ENCODE results near the gene TFDP1. TPM values are rescaled to one million over a fixed set of nuclear protein-coding genes. Genes with fewer than 3 reads are reported as not detected.
"Not testable (repeated sequence)": the region's sequence is repeated elsewhere in the genome, so short reads cannot be mapped to it uniquely, and the experiment has no call there.

The TFDP1 gene
- polyA plus RNA-seq, 10 donors = 48.5 to 79.1 (median 57.8) TPM

DNA sequence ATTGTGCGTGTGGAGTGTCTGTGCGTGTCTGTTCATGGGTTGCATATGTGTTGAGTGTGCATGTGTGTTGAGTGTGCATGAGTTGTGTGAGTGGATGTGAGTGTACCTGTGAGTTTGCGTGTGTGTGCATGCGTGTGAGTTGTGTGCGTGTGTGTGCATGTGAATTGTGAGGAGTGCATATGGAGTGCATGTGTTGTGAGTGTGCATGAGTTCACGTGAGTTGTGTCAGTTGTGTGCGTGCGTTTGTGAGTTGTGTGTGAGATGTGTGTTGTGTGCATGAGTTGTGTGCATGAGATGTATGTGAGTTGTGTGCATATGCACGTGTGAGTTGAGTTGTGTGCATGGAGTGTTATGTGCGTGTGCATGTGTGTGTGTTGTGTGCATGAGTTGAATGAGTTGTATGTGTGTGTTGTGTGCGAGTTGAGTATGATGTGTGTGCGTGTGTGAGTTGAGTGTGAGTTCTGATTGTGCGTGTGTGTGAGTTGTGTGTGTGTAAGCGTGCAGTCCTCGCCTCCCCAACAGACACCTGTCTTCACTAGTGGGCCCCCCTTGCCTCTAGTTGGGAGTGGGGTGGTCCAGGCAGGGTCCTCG, 29.3 kb downstream of the TFDP1 start:
- DNase-seq = no peak

DNA sequence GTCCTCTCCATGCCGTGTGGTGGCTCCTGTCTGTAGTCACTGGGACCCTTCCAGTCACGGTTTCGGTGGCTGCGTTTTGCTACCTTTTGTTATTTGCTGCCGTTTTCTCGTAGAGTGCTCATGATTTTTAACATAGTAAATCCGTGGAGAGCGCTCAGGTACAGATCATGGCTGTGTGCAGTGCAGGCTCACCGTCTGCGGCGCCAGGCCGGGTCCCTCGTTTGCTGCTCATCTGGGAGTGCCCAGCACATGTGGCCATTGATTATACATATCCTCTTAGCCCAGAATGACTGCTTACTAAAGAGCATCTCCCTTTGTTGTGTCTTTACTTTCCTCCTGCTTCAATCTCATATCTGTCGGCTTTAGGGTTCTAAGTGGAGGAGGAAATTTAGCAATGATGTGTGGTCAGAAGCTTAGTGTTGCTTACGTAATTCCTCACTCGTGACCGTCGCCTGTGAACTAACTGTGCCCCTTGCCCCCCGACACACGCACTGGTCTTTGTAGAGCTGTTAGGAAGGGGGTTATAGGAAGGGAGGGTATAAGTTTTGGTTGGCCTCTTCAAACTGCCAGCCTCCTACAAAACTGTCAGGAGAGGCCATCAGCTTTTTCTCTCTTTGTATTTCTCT, 31.8 kb downstream of the TFDP1 start:
- DNase-seq = no peak

- DNase-seq = no peak
Measured at GRCh38 chr13:113616991-113617749, 32.6 kb downstream of the TFDP1 start.

DNA sequence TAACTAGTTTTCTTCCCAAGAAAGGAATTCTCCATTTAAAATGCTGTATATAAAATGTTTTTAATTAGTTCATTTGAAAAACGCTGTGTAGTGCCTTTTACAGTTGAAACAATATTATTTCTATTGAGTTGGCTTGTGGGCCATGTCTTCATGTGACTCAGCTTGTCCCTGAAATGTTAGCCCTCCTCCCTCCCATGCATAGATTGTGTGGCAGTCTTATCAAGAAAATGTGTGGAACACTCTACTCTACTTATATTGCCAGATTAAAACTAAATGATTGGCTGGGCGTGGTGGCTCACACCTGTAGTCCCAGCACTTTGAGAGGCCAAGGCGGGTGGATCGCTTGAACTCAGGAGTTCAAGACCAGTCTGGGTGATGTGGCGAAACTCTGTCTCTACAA, 33.4 kb downstream of the TFDP1 start:
- no peak for DNase-seq

DNA sequence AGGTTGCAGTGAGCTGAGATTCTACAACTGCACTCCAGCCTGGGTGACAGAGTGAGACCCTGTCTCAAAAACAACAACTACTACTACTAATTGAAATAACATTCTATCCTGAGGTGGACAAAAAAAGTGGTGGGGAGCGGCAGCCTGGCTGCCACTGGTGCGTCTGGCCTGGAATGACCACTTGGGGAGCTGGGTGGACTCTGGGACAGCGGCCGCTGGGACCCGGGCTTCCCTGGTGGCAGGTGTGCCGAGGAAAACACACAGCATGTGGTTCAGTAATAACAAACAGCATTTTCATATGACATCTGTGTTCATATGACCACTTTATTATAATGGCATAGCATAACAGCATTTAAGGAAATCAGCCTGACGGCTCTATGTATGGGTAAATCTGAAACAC, 33.9 kb downstream of the TFDP1 start:
- no peak for DNase-seq

GRCh38 chr13:113620036-113620796, 35.7 kb downstream of the TFDP1 start:
- no peak for DNase-seq

GRCh38 chr13:113621046-113621445, 36.5 kb downstream of the TFDP1 start:
- no peak for DNase-seq

DNA sequence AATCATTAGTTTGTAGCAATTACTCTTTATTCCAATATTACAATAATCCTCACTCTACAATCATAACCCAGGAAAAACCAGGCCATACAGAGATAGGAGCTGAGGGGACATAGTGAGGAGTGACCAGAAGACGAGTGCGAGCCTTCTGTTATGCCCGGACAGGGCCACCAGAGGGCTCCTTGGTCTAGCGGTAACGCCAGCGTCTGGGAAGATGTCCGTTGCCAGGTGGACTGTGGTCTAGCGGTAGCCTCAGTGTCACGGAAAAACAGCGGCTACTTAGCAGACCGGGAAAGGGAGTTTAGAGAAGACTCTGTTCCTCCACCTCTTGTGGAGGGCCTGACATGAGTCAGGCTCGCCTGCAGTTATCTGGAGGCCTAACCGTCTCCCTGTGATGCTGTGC, 36.9 kb downstream of the TFDP1 start:
- DNase-seq = not testable (repeated sequence)

GRCh38 chr13:113621986-113622550, 37.5 kb downstream of the TFDP1 start:
- not testable (repeated sequence) for DNase-seq

GRCh38 chr13:113622791-113623490, 38.4 kb downstream of the TFDP1 start:
- DNase-seq = no peak

- DNase-seq = peak in 1 of 3 donors; percentile 23
Measured at GRCh38 chr13:113623491-113624234, 39.1 kb downstream of the TFDP1 start.

DNA sequence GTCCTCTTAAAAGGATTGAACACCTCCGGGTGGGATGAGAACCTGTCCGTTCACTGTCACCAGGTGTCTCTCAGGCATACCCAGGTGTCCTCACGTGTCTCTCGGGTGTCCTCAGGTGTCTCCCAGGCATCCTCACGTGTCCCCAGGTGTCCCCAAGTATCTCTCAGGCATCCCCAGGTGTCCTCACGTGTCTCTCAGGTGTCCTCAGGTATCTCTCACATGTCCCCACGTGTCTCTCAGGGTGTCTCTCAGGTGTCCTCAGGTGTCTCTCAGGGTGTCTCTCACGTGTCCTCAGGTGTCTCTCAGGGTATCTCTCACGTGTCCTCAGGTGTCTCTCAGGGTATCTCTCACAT, 39.7 kb downstream of the TFDP1 start:
- peak in 1 of 3 donors; percentile 19 for DNase-seq

- not testable (repeated sequence) for DNase-seq
Measured at GRCh38 chr13:113624640-113625304, 40.2 kb downstream of the TFDP1 start.

DNA sequence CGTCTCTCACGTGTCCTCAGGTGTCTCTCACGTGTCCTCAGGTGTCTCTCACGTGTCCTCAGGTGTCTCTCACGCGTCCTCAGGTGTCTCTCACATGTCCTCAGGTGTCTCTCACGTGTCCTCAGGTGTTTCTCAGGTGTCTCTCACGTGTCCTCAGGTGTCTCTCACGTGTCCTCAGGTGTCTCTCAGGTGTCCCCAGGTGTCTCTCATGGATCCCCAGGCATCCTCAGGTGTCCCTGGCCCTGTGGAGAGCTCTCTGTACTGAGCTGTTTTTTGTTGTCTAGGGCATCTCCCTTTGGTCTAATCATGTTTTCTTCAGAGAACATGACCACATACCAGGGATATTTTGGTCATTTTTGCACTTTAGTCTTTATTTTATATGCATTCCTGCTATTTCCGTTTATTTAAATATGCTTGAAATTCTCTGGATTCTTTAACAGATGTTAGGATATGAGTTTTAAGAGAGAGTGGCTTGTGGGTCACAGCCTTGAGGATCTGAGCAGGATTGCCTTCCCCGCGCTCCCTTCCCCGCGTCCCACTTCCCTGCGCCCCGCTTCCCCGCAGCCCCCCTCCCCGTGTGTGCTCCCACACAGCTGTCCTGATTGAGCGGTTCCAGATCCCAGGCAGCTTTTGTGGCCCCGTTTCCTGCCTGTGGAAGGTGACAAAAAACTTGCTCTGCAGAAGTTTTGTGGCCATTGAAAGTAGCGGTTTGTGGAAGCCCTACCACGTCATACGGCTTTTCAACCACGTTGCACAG, 41.6 kb downstream of the TFDP1 start:
- peak in 2 of 3 donors; percentile 14 to 24 for DNase-seq

- DNase-seq = no peak
Measured at GRCh38 chr13:113627136-113627535, 42.6 kb downstream of the TFDP1 start.

DNA sequence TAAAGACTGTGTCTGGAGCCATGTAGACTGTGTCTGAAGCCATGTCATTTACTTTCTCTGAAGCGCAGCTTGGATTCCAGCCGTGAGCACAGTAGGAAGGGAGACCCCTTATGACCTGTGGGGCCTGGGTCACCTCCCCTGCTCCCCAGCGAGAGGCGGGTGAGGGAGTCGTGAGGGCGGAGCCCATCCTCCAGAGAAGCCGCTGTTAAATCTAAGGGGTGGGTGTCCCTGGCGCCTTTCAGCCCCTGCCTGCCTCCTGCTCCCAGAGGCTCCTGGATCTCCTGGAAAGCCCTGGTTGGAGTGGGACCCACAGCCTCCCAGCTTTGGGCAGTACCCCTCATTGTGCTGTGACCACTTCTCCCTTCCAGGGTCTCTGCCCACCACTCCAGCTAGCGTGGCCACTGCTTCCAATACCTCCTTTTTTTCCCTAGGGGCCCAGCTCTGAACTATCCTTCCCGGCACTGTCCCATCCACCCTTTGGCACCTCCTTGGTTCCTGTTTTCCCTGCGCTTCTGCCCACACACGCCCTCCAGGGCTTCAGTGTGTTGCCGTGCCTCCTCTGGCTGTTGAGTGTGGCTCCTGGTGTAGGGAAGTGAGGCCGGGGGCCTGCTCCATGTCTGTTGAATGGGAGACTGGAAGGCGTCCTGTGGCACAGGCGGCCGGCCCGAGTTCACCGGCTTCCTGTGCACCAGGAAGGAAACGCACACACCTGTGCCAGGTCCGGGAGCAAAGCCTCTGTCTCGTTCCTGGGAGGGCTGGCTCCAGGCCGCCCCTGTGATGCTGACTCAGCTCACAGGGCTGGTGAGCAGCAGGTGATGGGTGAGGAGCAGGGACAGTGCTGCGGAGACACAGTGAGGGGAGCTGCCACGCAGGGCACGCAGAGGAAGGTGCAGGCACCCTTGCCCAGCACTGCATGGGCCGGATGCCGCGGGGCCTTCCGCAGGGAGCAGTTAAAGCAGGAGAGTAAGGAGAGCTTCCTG, 44.0 kb downstream of the TFDP1 start:
- no peak for DNase-seq

DNA sequence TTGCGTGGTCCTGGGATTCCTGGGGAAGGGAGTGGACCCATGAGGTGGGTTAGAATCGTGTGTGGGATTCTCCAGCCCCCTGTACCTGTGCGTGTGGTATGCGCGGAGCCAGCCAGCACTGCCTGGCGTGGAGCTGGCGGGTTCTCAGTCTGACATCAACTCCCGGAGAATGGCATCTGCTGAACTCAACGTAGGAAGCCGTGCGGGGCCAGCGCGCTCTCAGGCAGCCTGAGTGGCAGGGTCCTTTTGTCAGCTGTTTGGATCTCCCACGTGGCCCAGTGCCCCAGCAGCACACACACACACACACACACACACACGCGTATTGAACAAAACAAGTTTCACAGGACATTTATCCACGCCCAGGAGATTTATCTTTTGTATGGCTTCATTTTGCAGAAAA, 45.3 kb downstream of the TFDP1 start:
- DNase-seq = no peak

- DNase-seq = no peak
Measured at GRCh38 chr13:113630296-113630695, 45.7 kb downstream of the TFDP1 start.
